ENCODE results near the gene THSD4.
A peak's percentile ranks its signal among the peaks of the same experiment; 100 is the strongest.

THSD4 gene

GRCh38 chr15:71106802-71107500 lies 8.3 kb upstream of the THSD4 start:
- TF ChIP-seq EZH2 (optimal IDR thresholded peaks at IDR 0.05; ENCODE audit: low read depth, low read length) (no peak), CTCF (IDR thresholded peaks at IDR 0.05; ENCODE audit: low read length) (no peak), EZH2phosphoT487 (IDR thresholded peaks at IDR 0.05; ENCODE audit: low read length) (no peak)
- Histone ChIP-seq H3K4me2 (ENCODE audit: low read depth, low read length) (no peak overlapping the region), H3K4me1 (ENCODE audit: low read length) (peaks cover 17% of the 10 kb centered on the region), H3K27ac (ENCODE audit: low read length) (no peak overlapping the region), H3K9me2 (replicated peaks; ENCODE audit: insufficient read depth, low read length) (no peaks in the 10 kb centered on the region), H3F3A (ENCODE audit: insufficient read depth, low read length) (no peaks in the 10 kb centered on the region), H3K27me3 (replicated peaks; ENCODE audit: insufficient read depth, low read length) (no peaks in the 10 kb centered on the region), H3K9me3 (replicated peaks; ENCODE audit: insufficient read depth, low read length) (no peaks in the 10 kb centered on the region), H4K20me1 (ENCODE audit: insufficient read depth, low read length) (no peaks in the 10 kb centered on the region), H3K9ac (ENCODE audit: low read length) (no peak overlapping the region), H2AFZ (ENCODE audit: low read length) (no peak overlapping the region), H3K36me3 (replicated peaks; ENCODE audit: insufficient read depth, low read length) (no peaks in the 10 kb centered on the region), H3K4me3 (ENCODE audit: low read length) (no peak overlapping the region), H3K79me2 (ENCODE audit: low read length) (no peaks in the 10 kb centered on the region)
- DNase-seq: peak; percentile 23

- H3K4me2 ChIP-seq (ENCODE audit: low read depth, low read length): no peak overlapping the region
- DNase-seq: no peak
- no peaks in the 10 kb centered on the region for H3K36me3 ChIP-seq (replicated peaks; ENCODE audit: insufficient read depth, low read length)
- H3K4me3 ChIP-seq (ENCODE audit: low read length): no peak overlapping the region
- H3K79me2 ChIP-seq (ENCODE audit: low read length): no peaks in the 10 kb centered on the region
- no peaks in the 10 kb centered on the region for H3F3A ChIP-seq (ENCODE audit: insufficient read depth, low read length)
- H3K9ac ChIP-seq (ENCODE audit: low read length): no peak overlapping the region
- no peak overlapping the region for H3K27ac ChIP-seq (ENCODE audit: low read length)
- H3K4me1 ChIP-seq (ENCODE audit: low read length): peaks cover 17% of the 10 kb centered on the region
- H3K27me3 ChIP-seq (replicated peaks; ENCODE audit: insufficient read depth, low read length): no peaks in the 10 kb centered on the region
- no peaks in the 10 kb centered on the region for H4K20me1 ChIP-seq (ENCODE audit: insufficient read depth, low read length)
- no peaks in the 10 kb centered on the region for H3K9me2 ChIP-seq (replicated peaks; ENCODE audit: insufficient read depth, low read length)
- H3K9me3 ChIP-seq (replicated peaks; ENCODE audit: insufficient read depth, low read length): no peaks in the 10 kb centered on the region
- TF ChIP-seq EZH2 (optimal IDR thresholded peaks at IDR 0.05; ENCODE audit: low read depth, low read length) (no peak), EZH2phosphoT487 (IDR thresholded peaks at IDR 0.05; ENCODE audit: low read length) (no peak), CTCF (IDR thresholded peaks at IDR 0.05; ENCODE audit: low read length) (no peak)
- no peak overlapping the region for H2AFZ ChIP-seq (ENCODE audit: low read length)
Measured at GRCh38 chr15:71107501-71107815, 7.8 kb upstream of the THSD4 start.

GRCh38 chr15:71109130-71109529 lies 6.1 kb upstream of the THSD4 start:
- H3K4me3 ChIP-seq (ENCODE audit: low read length): no peak overlapping the region
- H3K9me2 ChIP-seq (replicated peaks; ENCODE audit: insufficient read depth, low read length): no peaks in the 10 kb centered on the region
- H3F3A ChIP-seq (ENCODE audit: insufficient read depth, low read length): no peaks in the 10 kb centered on the region
- no peak overlapping the region for H3K9ac ChIP-seq (ENCODE audit: low read length)
- no peaks in the 10 kb centered on the region for H3K27me3 ChIP-seq (replicated peaks; ENCODE audit: insufficient read depth, low read length)
- DNase-seq: no peak
- H3K9me3 ChIP-seq (replicated peaks; ENCODE audit: insufficient read depth, low read length): no peaks in the 10 kb centered on the region
- no peak overlapping the region for H2AFZ ChIP-seq (ENCODE audit: low read length)
- no peaks in the 10 kb centered on the region for H3K36me3 ChIP-seq (replicated peaks; ENCODE audit: insufficient read depth, low read length)
- H4K20me1 ChIP-seq (ENCODE audit: insufficient read depth, low read length): no peaks in the 10 kb centered on the region
- H3K4me1 ChIP-seq (ENCODE audit: low read length): 0 out of 2 replicates have a peak, but pooled peaks cover 4% of the 10 kb centered on the region
- no peak for TF ChIP-seq EZH2 (optimal IDR thresholded peaks at IDR 0.05; ENCODE audit: low read depth, low read length)
- no peak for TF ChIP-seq EZH2phosphoT487 (IDR thresholded peaks at IDR 0.05; ENCODE audit: low read length)
- no peak for TF ChIP-seq CTCF (IDR thresholded peaks at IDR 0.05; ENCODE audit: low read length)
- H3K4me2 ChIP-seq (ENCODE audit: low read depth, low read length): no peak overlapping the region
- no peaks in the 10 kb centered on the region for H3K79me2 ChIP-seq (ENCODE audit: low read length)
- no peak overlapping the region for H3K27ac ChIP-seq (ENCODE audit: low read length)

Measured in MM.1S (cell line).